HG02678 (cell line): ENCODE results near the gene PICALM.
"Not testable (repeated sequence)": the region's sequence is repeated elsewhere in the genome, so short reads cannot be mapped to it uniquely, and the experiment has no call there.

Experiments used
- ATAC-seq: cut with Tn5 transposase; IDR thresholded peaks from one replicate; pipeline ENCODE4 v1.9.1; 2021; ENCODE audit warnings: mild to moderate bottlenecking, moderate library complexity; ENCODE audit not compliant: unreplicated experiment

The PICALM gene

GRCh38 chr11:85945788-85946187, 123.1 kb downstream of the PICALM start:
- ATAC-seq: no peak

- ATAC-seq: no peak
Measured at GRCh38 chr11:85945296-85945695, 123.6 kb downstream of the PICALM start.

GRCh38 chr11:85941380-85941973, 127.4 kb downstream of the PICALM start:
- no peak for ATAC-seq

GRCh38 chr11:85939099-85940015, 129.5 kb downstream of the PICALM start:
- no peak for ATAC-seq

- no peak for ATAC-seq
Measured at GRCh38 chr11:85937835-85938234, 131.0 kb downstream of the PICALM start.

GRCh38 chr11:85935751-85936150, 133.1 kb downstream of the PICALM start:
- no peak for ATAC-seq

- ATAC-seq: no peak
Measured at GRCh38 chr11:85934596-85935169, 134.2 kb downstream of the PICALM start.

- ATAC-seq: no peak
Measured at GRCh38 chr11:85930879-85931366, 138.0 kb downstream of the PICALM start.

GRCh38 chr11:85926653-85927214, 142.2 kb downstream of the PICALM start:
- not testable (repeated sequence) for ATAC-seq

- ATAC-seq: no peak
Measured at GRCh38 chr11:85923455-85923854, 145.4 kb downstream of the PICALM start.

GRCh38 chr11:85922367-85922766, 146.5 kb downstream of the PICALM start:
- peak; percentile 61 for ATAC-seq

- ATAC-seq: no peak
Measured at GRCh38 chr11:85918910-85919794, 149.7 kb downstream of the PICALM start.

GRCh38 chr11:85914425-85914824, 154.5 kb downstream of the PICALM start:
- ATAC-seq: no peak

GRCh38 chr11:85913513-85913912, 155.4 kb downstream of the PICALM start:
- ATAC-seq: no peak

GRCh38 chr11:85912414-85912813, 156.5 kb downstream of the PICALM start:
- ATAC-seq: no peak
